A549 (cell line): ENCODE measurements around the gene FYB1.

Source experiments
- CTCF ChIP-seq: fragments of >200 bp; sonication (Bioruptor Twin); formaldehyde crosslinking; IDR thresholded peaks from 3 replicates; pipeline ENCODE4 v1.5.1; 2016
- KDM1A ChIP-seq: fragments of 200-600 bp; sonication (generic); IDR thresholded peaks from 2 replicates; pipeline ENCODE4 v1.6.1; 2016; ENCODE audit warnings: low read depth, mild to moderate bottlenecking
- MAZ ChIP-seq: fragments of 150-350 bp; IDR thresholded peaks from 2 replicates; pipeline ENCODE4 v1.6.1; 2014; ENCODE audit warnings: antibody characterized with exemption, low read depth, low read length, borderline replicate concordance
- MYC ChIP-seq: IDR thresholded peaks from 2 replicates; pipeline ENCODE4 v1.6.1; 2012; ENCODE audit warnings: mild to moderate bottlenecking, inconsistent platforms, low read length, improper control_type of control experiment, borderline replicate concordance
- NPAS2 ChIP-seq: fragments of 250-450 bp; sonication (Bioruptor Pico); IDR thresholded peaks from 2 replicates; pipeline ENCODE4 v1.8.0; 2022; ENCODE audit warnings: mild to moderate bottlenecking, moderate library complexity, borderline replicate concordance
- POLR2A ChIP-seq: IDR thresholded peaks from 2 replicates; pipeline ENCODE4 v1.6.1; 2012; ENCODE audit warnings: mild to moderate bottlenecking, low read length
- RAD21 ChIP-seq, 2 experiments: fragments of >200 bp in 1 of 2; sonication (Bioruptor Twin) in 1 of 2; formaldehyde crosslinking in 1 of 2; IDR thresholded peaks in 1 of 2; conservative IDR thresholded peaks in 1 of 2; 2 replicates in 1 of 2; 3 replicates in 1 of 2; pipeline ENCODE4 v1.6.1; 2012 to 2018; ENCODE audit warnings: inconsistent platforms in 1 of 2
- RFX5 ChIP-seq: fragments of 450-650 bp; IDR thresholded peaks from 2 replicates; pipeline ENCODE4 v1.7.1; 2014; ENCODE audit warnings: antibody characterized with exemption, mild to moderate bottlenecking, moderate library complexity
- TF ChIP-seq, protein P1 (sequence below): IDR thresholded peaks from 2 replicates; pipeline ENCODE4 v1.6.1; 2012; ENCODE audit warnings: low read depth, borderline replicate concordance

DNA sequence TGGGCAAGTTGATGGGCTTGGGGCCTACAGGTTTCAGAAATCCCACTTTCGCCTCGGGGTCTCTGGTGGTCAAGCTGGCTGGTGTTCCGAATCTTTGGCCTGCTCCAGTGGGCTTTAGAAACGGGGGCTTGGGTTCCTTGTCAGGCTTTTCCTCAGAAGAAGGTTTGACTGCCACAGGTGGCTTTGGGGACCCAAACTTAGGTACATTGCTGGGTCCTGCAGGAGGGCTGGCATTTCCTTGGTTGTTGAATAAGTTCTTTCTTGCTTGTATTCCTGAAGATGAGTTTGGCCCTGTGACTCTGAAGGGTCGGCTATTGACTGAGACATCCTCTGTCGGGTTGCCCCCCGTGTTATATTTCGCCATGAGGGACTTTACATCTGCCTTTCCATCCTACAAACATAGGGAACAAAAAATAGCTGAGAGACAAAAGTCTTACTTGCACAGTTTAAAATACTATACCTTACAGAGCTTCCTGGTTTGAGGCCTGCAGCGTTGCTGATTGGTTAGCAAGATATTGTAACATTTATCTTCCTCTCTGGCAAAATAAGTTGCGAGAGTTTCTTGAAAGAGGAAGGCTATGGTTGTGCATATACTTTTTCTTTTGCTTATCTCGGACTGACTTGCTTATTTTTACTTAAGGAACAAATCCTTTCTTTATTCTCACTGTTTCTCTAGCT lies 16.6 kb downstream of the FYB1 start:
- no peak for TF ChIP-seq KDM1A
- no peak for TF ChIP-seq POLR2A
- TF ChIP-seq CTCF = no peak
- TF ChIP-seq RFX5 = no peak
- no peak for TF ChIP-seq NPAS2
- TF ChIP-seq, protein P1, sequence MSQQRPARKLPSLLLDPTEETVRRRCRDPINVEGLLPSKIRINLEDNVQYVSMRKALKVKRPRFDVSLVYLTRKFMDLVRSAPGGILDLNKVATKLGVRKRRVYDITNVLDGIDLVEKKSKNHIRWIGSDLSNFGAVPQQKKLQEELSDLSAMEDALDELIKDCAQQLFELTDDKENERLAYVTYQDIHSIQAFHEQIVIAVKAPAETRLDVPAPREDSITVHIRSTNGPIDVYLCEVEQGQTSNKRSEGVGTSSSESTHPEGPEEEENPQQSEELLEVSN = no peak
- no peak for TF ChIP-seq RAD21 (conservative IDR thresholded peaks at IDR 0.05 in 1 of 2, IDR thresholded peaks at IDR 0.05 in 1 of 2)
- no peak for TF ChIP-seq MAZ
- no peak for TF ChIP-seq MYC
